Measurements from ENCODE around the gene FAM163B.

GRCh38 chr9:133529874-133530273 is 79.3 kb downstream of the FAM163B start:
- TF ChIP-seq CTCF (IDR thresholded peaks at IDR 0.05; ENCODE audit: extremely low read depth in 1 of 2, insufficient read depth in 1 of 2, low read depth in 1 of 2, low read length in 2 of 2) (no peak), POLR2AphosphoS5 (IDR thresholded peaks at IDR 0.05; ENCODE audit: insufficient read depth, low read depth, low read length) (no peak), POLR2A (IDR thresholded peaks at IDR 0.05; ENCODE audit: low read depth, low read length) (no peak)

Measured in endothelial cell of umbilical vein (primary cell).